Neutrophil (primary cell): ENCODE results near the gene CD81.

Experiments used
- H3K27ac ChIP-seq: fragments of 200-600 bp; sonication (generic); 2 replicates; pipeline ENCODE4 v1.5.1; 2016; ENCODE audit warnings: mild to moderate bottlenecking, moderate library complexity
- H3K27me3 ChIP-seq: fragments of 200-600 bp; sonication (generic); 2 replicates; pipeline ENCODE4 v1.6.0; 2016; ENCODE audit warnings: mild to moderate bottlenecking
- H3K36me3 ChIP-seq: fragments of 200-600 bp; sonication (generic); 2 replicates; pipeline ENCODE4 v1.5.1; 2017
- H3K4me1 ChIP-seq, 2 experiments: fragments of 200-600 bp in 1 of 2; sonication (generic) in 1 of 2; 1 replicate in 1 of 2; 2 replicates in 1 of 2; pipeline versions ENCODE4 v1.5.1 to v1.6.1; 2013 to 2016; ENCODE audit warnings: low read depth in 1 of 2, low read length in 1 of 2, mild to moderate bottlenecking in 1 of 2, moderate library complexity in 1 of 2; ENCODE audit not compliant: control insufficient read depth in 1 of 2, insufficient read depth in 1 of 2
- H3K4me3 ChIP-seq, 2 experiments: fragments of 200-600 bp in 1 of 2; sonication (generic) in 1 of 2; 1 replicate in 1 of 2; 2 replicates in 1 of 2; pipeline ENCODE4 v1.5.1; 2013 to 2016; ENCODE audit warnings: low read depth in 1 of 2, low read length in 1 of 2, mild to moderate bottlenecking in 1 of 2, moderate library complexity in 1 of 2
- H3K9me3 ChIP-seq: fragments of 200-600 bp; sonication (generic); 2 replicates; pipeline ENCODE4 v1.5.1; 2016
- CTCF ChIP-seq: fragments of 200-600 bp; sonication (generic); IDR thresholded peaks from 2 replicates; pipeline ENCODE4 v1.5.1; 2016; ENCODE audit warnings: antibody characterized with exemption

The CD81 gene

DNA sequence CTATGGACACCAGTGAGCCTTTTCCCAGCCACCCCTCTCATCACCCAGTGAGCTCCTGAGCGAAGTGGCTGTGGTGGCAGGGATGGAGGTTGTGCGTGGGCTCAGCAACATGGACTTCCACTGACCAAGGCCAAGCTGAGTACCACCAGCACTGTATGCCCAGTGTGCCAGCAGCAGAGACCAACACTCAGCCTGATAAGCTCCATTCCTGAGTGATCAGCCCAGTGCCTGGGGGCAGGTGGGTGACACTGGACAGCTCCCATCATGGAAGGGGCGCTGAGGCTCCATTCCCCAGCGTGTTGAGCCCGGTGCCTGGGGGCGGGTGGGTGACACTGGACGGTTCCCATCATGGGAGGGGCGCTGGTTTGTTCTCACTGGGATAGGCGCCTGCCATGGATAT lies 17.6 kb upstream of the CD81 start:
- Histone ChIP-seq H3K4me1 (no peaks in the 10 kb centered on the region), H3K36me3 (no peaks in the 10 kb centered on the region), H3K27me3 (peaks cover 10% of the 10 kb centered on the region), H3K9me3 (no peaks in the 10 kb centered on the region), H3K27ac (no peak overlapping the region), H3K4me3 (no peak overlapping the region)
- TF ChIP-seq CTCF, result no peak

DNA sequence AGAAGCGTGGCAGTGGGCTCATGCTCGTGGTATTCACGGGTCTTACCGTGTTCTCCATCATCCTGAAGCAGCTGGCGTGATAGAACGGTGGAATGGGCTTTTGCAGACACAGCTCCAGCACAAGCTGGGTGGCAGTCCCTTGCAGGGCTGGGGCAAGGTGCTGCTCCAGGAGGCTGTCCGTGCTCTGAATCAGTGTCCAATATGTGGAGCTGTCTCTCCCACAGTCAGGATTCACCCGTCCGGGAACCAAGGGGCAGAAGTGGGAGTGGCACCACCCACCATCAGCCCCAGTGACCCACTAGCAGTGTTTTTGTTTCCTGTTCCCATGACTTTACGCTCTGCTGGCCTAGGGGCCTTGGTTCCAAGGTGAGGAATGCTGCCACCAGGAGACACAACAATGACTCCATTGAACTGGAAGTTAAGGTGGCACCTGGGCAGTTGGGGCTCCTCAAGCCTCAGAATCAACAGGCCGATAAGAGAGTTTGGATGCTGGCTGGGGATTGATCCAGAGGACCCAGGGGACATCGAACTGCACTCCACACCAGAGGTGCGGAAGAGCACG lies 16.9 kb upstream of the CD81 start:
- Histone ChIP-seq H3K27me3 (peaks cover 10% of the 10 kb centered on the region), H3K27ac (no peak overlapping the region), H3K9me3 (no peaks in the 10 kb centered on the region), H3K4me1 (no peaks in the 10 kb centered on the region), H3K36me3 (no peaks in the 10 kb centered on the region), H3K4me3 (no peak overlapping the region)
- no peak for TF ChIP-seq CTCF

- H3K27me3 ChIP-seq, result peaks cover 21% of the 10 kb centered on the region
- no peak for TF ChIP-seq CTCF
- H3K4me3 ChIP-seq, result no peak overlapping the region
- H3K27ac ChIP-seq, result no peak overlapping the region
- no peaks in the 10 kb centered on the region for H3K4me1 ChIP-seq
- no peaks in the 10 kb centered on the region for H3K36me3 ChIP-seq
- no peaks in the 10 kb centered on the region for H3K9me3 ChIP-seq
Measured at GRCh38 chr11:2361565-2361964, 15.5 kb upstream of the CD81 start.

GRCh38 chr11:2362414-2362813 lies 14.7 kb upstream of the CD81 start:
- H3K4me1 ChIP-seq, result no peaks in the 10 kb centered on the region
- no peak overlapping the region for H3K27ac ChIP-seq
- peaks cover 26% of the 10 kb centered on the region for H3K27me3 ChIP-seq
- H3K9me3 ChIP-seq, result no peaks in the 10 kb centered on the region
- no peak overlapping the region for H3K4me3 ChIP-seq
- H3K36me3 ChIP-seq, result no peaks in the 10 kb centered on the region
- TF ChIP-seq CTCF, result no peak

- H3K27me3 ChIP-seq, result peaks cover 26% of the 10 kb centered on the region
- no peaks in the 10 kb centered on the region for H3K4me1 ChIP-seq
- TF ChIP-seq CTCF, result no peak
- H3K27ac ChIP-seq, result no peak overlapping the region
- no peaks in the 10 kb centered on the region for H3K36me3 ChIP-seq
- no peaks in the 10 kb centered on the region for H3K9me3 ChIP-seq
- H3K4me3 ChIP-seq, result no peak overlapping the region
Measured at GRCh38 chr11:2363130-2363529, 14.0 kb upstream of the CD81 start.
